ENCODE measurements around the gene SASH1. TPM values are rescaled to one million over a fixed set of nuclear protein-coding genes. Genes with fewer than 3 reads are reported as not detected.

The SASH1 gene
- total RNA-seq, 1 donor from 2014 or later: 63.8 TPM

DNA sequence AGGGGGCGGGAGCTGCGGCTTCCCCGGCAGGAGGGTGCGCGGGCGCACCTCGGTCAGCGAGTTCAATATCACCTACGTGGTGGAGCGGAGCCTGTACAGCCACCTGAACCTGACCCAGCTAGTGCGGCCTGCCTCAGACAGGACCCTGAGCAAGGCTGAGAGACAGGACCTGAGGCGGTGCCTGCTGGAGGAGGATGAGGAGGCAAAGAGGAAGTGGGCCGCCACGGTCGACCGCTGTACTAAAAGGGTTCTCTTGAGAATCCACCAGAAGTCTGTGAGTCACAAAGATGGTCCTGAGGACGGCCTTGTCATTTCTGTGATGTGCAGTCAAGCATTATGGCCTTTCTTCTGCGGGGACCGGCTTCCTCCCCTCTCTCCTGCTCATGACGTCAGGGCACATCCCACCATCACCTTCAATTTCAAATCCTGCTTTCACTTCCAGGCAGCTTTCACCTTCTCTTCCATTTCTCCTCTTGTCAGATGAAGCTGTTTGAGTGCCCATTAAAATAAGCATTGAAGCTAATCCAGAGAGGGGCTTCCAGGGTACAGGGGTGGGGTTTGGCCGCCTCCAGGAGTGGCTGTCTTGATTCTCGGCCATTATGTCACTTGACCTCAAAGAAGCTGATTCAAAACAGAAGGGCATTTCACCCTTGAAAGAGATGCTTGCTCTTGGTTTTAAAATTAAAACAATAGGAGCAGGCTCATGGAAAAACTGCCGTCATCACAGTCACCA, 177.6 kb downstream of the SASH1 start:
- DNase-seq (ENCODE audit: low spot score): no peak

DNA sequence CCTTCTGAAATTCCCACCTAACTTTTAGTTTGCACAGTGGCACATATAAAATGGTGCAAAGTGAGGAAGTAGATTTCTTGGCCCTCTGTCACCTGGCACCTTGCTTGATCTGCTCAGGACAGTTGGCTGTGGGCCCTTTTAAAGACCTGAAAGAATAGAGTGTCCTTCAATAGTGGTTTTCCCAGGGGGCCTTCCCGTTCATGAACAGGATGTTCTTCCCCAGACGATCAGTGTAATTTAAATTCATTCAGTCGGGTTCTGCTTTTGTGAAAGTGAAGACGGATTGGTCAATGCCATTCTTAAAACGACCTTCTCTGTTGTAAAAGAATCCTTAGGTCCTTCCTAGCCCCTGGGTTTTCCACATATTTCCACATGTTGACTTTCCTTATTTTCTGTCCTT, 178.5 kb downstream of the SASH1 start:
- DNase-seq (ENCODE audit: low spot score): no peak

DNA sequence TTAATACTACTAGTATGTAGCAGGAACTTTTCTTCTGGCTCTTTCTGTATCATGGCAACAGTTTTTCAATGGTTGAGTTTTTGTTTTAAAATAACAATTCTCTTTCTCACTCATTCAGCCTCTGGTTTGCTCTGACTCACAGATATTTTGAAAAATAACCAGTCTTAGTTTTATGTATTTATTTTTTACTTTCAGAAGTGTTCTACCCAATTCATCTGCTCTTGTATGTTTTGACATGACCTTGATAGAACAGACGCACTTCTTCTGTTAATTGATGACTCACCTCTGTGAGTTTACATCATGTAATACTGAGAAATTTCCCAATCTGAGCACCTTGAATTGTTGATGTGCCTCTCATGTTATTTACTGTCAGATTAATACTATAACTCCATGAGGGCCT, 178.9 kb downstream of the SASH1 start:
- DNase-seq (ENCODE audit: low spot score): no peak

DNA sequence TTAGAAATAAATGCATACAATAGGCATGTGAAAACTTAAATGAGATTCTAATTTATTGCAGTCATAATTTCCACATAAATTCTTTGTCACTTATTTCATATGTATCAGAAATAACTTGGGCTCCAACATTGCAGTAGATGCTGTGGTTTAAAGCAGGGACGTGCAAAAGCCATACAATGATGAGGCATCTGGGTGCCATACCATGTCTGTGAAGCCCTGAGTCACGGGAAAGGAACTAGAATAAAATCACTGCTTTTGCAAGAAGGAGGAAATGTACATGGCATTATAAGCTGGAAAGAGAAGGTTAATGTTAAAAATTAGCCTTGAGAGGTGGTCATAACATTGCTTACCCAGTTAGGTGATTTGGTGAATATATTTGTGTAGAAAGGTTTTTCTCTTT, 180.4 kb downstream of the SASH1 start:
- DNase-seq (ENCODE audit: low spot score): no peak

DNA sequence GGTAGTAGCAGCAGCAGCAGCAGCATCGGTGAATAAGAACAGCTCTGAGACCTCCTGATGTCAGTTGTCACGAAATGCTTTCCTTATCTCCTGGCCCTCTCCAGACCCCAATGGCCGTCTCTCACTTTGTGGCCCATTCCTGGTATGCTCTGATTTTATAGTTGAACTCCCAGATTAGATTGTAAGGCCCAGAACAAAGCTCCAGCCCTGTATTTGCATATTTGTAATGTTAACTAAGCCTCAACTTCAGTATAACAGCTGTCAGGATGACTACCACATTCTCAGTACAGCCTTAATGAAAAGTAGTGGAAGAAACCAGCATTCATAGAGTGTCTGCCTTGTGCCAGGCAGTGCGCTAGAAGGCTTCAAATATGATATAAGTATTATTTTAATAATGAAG, 180.9 kb downstream of the SASH1 start:
- no peak for DNase-seq (ENCODE audit: low spot score)

DNA sequence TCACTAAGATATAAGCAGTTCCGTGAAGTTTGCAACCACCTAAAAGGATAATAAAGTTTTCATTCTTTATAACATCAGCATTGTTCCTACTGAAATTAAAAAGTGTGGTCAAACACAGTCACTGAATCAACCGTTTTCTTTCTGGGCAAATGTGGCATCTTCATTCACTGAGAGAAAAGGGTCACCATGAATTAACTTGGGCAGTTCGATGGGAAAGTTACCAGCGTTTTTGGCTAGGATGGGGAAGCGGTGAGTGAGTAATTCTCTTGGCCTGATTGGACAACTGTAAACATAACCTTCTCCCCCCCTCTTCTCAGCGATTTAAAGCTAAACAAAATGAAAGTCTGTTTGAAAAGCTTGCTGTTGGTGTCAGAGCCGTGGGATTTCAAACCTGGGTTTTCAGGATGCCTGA, 181.8 kb downstream of the SASH1 start:
- DNase-seq (ENCODE audit: low spot score): no peak

DNA sequence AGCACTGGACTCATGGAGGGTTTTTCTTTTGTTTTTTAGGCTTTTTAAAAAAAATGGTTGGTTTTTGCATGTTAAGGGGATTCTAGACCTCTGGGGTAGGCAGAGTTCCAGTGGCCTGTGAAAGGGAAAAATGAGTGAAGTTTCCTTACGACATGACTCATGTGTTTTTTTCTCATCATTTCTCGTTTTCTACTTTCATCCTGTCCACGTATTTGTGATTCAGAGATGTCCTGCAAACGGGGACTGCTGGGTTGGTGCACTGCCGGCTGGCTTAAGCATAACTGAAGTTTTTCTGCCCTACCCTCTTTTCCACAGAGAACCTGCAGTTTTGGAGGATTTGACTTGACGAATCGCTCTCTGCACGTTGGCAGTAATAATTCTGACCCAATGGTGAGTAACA, 182.3 kb downstream of the SASH1 start:
- no peak for DNase-seq (ENCODE audit: low spot score)

DNA sequence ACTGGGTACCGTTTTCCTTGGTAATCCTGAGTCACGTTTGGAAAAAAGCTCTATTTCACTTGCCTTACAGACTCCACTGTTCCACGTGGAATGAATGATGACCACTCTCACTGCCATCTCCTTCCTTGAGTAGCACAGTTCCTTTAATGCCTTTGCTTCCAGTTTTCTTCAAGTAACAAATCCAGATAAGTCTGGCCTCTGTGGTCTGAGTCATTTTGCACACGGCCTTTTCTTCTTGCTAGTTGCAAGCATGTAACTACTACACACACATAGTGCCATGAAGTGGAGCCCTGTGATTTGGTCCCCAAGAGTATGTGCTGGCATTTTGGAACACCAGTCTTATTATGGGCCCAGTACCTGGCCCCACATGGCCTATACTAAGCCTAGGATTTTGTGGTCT, 182.8 kb downstream of the SASH1 start:
- peak; percentile 46 for DNase-seq (ENCODE audit: low spot score)

DNA sequence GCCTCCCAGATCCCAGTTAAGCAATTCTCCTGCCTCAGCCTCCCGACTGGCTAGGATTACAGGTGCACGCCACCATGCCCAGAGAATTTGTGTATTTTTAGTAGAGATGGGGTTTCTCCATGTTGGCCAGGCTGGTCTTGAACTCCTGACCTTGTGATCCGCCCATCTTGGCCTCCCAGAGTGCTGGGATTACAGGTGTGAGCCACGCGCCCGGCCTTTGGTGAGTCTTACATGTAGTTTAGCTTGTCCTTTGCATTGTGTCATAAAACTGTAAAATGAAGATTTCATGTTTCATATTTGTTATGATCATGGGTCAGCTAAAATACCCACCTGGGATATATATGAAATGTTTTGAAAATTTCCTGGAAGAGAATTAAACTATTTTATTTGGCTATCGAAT, 183.5 kb downstream of the SASH1 start:
- DNase-seq (ENCODE audit: low spot score): no peak

DNA sequence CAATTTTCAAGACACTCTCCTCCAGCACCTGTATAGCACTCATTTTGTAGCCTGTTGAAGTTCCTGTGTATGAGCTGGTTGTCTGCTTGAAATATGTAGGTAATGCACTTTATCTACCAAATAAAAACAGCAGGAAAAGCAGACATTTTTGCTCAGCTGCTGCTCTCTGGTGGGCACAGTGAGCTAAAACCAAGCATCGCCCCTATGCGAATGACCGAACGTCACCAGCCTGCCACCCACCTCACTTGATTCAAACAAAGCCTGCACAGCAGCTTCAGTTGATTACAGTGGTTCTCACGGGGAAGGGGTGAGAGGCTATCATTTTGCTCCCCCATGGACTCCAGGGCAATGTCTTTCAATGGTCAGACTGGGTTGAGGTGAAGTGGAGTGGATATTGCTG, 185.7 kb downstream of the SASH1 start:
- DNase-seq (ENCODE audit: low spot score): no peak

DNA sequence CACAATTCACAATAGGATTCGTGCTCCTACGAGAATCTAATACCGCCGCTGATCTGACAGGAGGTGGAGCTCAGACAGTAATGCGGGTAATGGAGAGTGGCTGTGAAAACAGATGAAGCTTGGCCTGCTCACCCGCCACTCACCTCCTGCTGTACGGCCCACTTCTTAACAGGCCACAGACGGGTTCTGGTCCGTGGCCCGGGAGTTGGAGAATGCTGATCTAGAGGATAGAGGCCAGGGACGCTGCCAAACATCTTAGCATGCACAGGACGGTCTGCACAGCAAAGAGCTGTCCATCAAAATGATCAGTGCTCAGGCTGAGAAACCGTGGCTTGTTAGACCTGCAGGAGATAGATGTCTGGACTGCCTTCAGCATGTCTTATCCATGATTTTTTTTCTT, 186.4 kb downstream of the SASH1 start:
- no peak for DNase-seq (ENCODE audit: low spot score)

DNA sequence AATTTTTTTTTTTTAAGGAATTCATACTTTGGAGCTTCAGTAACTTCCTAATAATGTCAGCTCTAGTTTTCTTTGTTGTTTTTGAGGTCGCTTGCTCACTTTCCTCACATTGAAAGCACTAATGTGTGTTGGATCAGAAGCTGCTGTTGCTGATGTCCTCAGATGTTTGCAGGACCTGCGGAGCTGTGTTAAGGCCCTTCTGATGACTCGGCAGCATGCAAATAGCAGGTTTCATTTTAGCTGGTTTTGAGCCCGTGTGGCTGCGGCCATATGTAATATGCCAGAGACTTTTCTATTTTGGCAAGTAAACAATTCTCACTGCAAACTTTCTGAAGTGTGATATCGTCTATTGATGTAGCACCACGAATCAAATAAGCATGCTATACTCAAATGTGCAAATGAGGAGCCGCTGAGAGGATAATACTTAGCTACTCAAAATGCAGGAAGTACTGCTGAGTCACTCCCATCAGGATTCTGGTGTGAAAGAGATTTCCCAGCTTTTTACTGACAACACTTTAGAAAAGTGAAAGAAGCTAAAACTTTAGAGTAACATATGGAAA, 187.8 kb downstream of the SASH1 start:
- peak; percentile 90 for DNase-seq (ENCODE audit: low spot score)

DNA sequence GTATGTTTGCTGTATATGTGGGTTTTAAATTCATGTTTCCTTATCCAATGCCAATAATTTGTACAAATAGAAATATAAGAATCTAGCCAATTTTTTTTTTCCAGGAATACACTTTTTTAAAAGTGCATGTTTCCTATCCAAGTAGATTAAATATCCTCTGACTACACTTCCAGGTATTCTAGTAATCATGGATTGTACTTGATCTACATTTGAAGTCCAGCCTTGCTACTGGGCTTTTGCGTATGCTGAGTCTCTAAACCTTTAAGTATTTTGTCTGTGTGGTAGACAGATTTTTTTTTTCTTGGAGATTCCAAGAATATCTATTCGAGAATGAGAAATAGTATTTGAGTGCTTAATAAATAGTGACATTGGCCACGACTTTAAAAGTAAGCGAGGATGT, 188.3 kb downstream of the SASH1 start:
- peak; percentile 51 for DNase-seq (ENCODE audit: low spot score)

DNA sequence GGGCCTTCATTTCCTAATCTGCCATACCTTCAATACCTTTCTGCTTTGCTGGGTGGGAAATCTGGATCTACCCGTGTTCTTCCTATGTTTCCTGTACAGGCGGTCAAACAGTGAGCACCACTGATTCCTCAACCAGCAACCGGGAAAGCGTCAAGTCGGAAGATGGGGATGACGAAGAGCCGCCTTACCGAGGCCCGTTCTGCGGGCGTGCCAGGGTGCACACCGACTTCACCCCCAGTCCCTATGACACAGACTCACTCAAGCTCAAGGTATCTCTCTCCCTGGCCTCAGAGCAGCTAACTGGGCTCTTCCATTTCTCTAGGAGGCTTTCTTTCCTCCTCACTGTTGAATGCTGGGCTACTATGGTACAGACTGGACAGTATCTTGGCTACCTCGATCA, 190.1 kb downstream of the SASH1 start:
- no peak for DNase-seq (ENCODE audit: low spot score)

DNA sequence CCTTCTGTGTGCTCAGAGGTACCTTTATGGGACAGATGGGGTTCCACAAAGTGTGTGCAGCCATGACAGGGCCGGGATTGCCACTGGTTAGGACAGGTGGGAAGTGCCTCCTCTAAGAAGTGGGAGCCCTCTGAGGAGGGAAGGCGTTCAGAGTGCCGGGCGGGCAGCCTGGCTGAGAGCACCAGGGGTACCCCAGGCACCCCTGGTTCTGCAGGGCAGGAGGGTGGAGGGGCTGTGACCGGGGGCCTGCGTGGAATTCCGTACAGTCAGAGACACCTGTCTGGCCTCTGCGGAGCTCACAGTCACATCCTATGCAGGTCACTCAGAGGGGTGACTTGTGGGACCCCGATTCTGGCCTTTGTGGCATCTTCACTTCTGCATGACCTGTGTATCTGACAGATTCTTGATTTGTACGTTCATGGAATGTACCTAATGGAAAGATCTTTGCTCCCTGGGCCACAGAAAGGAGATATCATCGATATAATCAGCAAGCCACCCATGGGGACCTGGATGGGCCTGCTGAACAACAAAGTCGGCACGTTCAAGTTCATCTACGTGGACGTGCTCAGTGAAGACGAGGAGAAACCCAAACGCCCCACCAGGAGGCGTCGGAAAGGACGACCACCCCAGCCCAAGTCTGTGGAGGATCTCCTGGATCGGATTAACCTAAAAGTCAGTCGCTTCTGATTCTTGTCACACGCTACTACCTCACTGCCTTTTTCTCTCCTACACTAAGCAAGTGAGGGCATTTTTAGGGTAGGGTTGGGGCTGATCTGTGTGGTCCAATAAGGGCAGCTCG, 190.9 kb downstream of the SASH1 start:
- no peak for DNase-seq (ENCODE audit: low spot score)

DNA sequence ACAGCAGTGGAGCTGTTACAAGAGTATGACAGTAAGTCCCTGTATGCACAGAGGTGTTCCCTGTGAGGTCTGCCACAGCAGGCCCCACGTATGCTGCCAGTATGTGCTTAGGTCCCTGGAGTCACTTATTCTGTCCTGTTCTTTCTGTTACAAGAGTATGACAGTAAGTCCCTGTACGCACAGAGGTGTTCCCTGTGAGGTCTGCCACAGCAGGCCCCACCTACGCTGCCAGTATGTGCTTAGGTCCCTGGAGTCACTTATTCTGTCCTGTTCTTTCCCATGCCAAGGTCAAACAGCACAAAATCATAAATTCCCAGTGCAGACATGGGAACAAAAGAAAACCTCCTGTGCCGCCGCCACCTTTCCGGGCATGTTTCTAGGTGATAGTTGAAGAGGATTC, 192.2 kb downstream of the SASH1 start:
- no peak for DNase-seq (ENCODE audit: low spot score)

DNA sequence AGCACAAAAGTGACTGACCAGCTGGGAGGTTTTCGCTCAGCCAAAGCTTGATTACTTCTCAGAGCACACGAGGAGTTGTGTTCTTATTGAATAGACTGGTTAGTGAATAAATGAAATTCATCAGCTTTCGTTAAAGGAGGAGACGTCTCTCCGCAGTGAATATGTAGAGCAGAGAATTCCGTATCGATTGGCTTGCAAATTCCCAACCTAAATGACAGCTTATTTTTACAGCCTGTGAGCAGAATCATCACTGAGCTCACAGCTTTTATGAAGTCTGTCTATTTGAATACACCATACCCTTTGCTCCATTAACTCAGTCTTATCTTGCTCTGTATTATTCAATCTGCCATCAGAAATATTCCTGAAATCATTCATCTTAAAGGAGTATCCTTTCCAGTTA, 192.7 kb downstream of the SASH1 start:
- DNase-seq (ENCODE audit: low spot score): no peak

DNA sequence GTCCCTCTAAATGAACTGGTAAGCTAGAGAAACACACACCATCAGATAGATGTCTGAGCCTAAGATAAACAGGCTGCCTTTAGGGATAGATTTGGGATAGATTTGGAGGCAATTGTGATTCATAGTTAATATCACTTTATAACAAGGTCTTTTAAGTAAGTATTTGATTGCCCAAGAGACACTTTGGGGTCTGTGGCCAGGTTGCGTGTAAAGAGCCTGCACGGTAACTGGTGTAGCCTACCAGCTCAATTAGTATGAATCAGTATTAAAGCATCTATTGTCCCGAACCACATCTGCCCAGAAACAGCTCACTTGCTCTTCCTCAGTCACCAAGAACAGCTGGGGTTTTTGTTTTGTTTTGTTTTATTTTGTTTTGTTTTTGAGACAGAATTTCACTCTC, 193.3 kb downstream of the SASH1 start:
- no peak for DNase-seq (ENCODE audit: low spot score)

DNA sequence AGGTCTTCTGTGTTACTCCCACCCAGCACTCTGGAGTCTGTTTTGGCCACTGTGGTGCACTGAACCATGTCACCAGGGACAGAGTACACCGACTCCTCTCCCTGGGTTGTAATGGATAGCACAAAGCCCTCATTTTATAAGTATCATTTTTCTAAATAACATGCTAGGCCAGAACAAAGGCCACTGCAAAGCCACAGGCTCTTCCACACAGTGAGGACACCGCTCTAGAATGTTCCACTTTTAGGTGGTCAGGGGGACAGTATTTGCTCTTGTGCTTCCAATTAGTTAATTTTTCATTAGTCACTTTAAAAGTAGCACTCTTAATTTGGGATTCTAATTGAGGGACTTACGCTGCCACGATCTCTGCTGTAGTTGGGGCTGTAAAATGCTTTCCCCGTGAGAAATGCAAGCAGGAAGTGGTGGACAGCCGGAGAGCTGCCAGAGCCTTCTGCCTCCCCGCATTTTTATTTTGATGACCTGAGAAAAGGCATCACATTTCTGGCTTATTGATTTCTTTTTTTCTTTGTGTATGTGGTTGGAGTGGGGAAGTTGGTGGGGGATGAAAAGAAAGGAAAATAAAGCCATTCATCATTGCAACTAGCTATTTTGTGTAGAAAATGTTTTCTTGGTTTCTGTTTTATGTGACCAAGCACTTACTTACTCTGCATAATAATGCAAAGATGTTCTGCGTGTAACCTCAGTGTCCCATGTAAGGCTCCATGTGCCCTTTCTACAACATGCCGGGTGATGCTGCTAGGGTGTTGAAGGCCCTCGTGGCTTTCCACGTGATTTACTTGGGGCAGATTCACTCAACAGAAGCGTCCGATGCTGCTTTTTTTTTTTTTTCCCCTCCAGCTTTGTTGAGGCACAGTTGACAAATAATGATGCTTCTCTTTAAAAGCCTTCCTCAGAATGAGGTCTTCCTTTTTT, 195.9 kb downstream of the SASH1 start:
- peak; percentile 24 for DNase-seq (ENCODE audit: low spot score)

DNA sequence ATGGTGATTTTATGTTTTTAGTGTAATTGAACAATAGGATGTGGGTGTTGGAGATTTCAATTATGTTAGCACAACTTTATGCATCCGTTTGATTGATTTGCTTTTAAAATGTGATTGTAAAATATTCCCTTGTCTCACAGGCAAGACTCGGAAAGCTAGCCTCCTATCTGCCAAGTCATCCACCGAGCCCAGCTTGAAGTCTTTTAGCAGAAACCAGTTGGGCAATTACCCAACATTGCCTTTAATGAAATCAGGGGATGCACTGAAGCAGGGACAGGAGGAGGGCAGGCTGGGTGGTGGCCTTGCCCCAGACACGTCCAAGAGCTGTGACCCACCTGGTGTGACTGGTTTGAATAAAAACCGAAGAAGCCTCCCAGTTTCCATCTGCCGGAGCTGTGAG, 200.9 kb downstream of the SASH1 start:
- DNase-seq (ENCODE audit: low spot score): no peak

DNA sequence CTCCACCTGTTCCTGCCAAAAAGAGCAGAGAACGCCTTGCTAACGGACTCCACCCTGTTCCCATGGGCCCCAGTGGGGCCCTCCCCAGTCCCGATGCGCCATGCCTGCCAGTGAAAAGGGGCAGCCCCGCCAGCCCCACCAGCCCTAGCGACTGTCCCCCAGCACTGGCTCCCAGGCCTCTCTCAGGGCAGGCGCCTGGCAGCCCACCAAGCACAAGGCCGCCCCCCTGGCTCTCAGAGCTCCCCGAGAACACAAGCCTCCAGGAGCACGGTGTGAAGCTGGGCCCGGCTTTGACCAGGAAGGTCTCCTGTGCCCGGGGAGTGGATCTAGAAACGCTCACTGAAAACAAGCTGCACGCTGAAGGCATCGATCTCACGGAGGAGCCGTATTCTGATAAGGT, 201.8 kb downstream of the SASH1 start:
- no peak for DNase-seq (ENCODE audit: low spot score)

DNA sequence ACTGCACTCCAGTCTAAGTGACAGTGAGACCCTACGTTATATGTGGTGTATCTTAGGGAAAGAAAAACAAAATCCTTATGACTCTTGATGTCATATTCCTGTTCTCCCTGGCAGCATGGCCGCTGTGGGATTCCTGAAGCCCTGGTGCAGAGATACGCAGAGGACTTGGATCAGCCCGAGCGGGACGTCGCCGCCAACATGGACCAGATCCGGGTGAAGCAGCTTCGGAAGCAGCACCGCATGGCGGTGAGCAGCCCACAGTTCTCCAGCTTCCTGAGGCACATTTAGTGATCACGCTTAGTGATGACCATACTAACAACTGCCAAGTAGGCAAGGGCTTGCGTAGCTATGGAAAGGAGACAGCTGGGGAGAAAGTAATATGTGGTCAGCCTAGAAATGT, 203.3 kb downstream of the SASH1 start:
- no peak for DNase-seq (ENCODE audit: low spot score)

All from umbilical cord (tissue), 2 donors.